GM21360 (cell line): ENCODE data around the gene NELFCD.
"Not testable (repeated sequence)": the region's sequence is repeated elsewhere in the genome, so short reads cannot be mapped to it uniquely, and the experiment has no call there.

Experiments
- ATAC-seq: cut with Tn5 transposase; IDR thresholded peaks from one replicate; pipeline ENCODE4 v1.9.1; 2021; ENCODE audit warnings: mild to moderate bottlenecking, moderate library complexity; ENCODE audit not compliant: unreplicated experiment

NELFCD gene

DNA sequence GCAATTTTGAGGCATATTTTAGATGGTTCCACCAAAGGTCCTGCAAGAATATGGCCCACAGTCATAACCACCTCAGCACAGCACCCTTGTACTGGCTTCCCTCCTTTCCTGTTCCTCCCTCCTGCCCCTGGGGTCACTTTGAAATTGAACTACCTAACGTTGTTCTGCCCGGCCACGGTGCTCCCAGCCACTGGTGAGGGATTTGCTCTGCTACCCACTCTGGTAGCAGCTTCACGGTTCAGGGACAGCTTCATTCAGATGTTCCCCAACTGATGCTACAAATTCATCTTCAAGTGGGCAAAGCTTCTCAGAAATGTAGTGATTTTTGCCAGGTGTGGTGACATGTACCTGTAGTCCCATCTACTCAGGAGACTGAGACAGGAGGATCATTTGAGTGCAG is 7.9 kb upstream of the NELFCD start:
- no peak for ATAC-seq

DNA sequence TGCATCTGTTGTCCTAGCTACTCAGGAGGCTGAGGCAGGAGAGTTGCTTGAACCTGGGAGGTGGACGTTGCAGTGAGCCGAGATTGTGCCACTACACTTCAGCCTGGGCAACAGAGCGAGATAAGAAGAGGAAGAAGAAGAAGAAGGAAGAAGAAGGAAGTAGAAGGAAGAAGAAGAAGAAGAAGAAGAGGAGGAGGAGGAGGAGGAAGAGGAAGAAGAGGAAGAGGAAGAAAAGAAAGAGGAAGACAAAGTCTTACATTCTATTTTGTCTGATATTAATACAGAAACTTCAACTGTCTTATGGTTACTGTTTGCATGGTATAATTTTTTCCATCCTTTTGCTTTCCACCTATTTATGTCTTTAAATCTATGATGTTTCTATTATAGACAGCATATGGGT is 7.2 kb upstream of the NELFCD start:
- no peak for ATAC-seq

GRCh38 chr20:58975353-58975752 is 5.7 kb upstream of the NELFCD start:
- ATAC-seq, result no peak

- ATAC-seq, result no peak
These were observed 4.9 kb upstream of the NELFCD start for GRCh38 chr20:58976061-58976730.

GRCh38 chr20:58978351-58979190 is 2.5 kb upstream of the NELFCD start:
- no peak for ATAC-seq

GRCh38 chr20:58981628-58982364 is 740 bp downstream of the NELFCD start:
- ATAC-seq, result no peak

- no peak for ATAC-seq
These were observed 1.5 kb downstream of the NELFCD start for GRCh38 chr20:58982406-58983114.

DNA sequence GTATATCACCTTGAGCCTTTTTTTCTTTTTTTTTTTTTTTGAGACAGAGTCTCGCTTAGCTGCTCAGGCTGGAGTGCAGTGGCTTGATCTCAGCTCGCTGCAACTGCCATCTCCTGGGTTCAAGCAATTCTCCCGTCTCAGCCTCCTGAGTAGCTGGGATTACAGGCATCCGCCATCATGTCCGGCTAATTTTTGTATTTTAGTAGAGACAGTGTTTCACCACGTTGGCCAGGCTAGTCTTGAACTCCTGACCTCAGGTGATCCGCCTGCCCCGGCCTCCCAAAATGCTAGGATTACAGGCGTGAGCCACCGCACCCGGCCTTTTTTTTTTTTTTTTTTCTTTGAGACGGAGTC is 2.0 kb downstream of the NELFCD start:
- not testable (repeated sequence) for ATAC-seq

- no peak for ATAC-seq
These were observed 3.6 kb downstream of the NELFCD start for GRCh38 chr20:58984691-58985090.

DNA sequence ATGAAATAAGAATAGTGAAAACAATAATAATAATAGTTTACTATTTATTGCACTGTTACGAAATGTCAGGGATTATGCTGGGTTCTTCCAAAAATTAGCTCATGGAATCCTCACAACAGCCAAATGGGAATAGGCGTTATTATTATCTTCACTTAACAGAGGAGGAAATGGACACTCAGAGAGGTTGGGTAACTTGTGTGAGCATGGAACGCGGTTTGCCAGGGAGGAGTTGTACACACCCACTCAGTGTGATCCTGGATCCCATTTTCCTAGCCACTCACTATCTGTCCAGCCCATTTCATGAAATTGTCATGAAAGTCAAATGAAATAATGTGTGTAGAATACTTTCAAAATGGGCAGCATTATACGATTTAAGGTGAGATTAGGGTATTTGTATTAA is 4.6 kb downstream of the NELFCD start:
- ATAC-seq, result no peak

DNA sequence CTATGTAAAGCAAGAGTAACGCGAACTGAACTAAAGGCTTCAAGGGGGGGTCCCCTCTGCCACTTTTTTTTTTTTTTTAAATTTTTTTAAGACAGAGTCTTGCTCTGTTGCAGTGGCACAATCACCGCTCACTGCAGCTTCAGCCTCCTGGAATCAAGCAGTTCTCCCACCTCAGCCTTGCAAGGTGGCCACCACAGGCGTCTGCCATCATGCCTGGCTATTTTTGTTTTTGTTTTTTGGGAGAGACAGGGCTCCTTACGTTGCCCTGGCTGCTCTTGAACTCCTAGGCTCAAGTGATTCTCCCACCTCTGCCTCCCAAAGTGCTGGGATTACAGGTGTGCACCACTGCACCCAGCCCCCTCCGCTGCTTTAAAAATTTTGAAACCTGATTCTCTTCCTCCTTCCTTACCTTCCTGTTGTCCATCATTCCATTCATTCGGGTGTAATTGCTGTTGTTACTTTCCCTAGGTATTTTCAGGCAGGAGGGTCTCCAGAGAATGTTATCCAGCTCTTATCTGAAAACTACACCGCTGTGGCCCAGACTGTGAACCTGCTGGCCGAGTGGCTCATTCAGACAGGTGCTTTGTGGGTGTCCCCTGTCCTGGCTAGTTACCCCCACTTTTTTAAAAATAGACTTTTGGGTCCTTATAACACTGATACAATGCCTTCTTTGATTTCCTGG is 5.4 kb downstream of the NELFCD start:
- no peak for ATAC-seq

- no peak for ATAC-seq
These were observed 6.0 kb downstream of the NELFCD start for GRCh38 chr20:58986968-58987517.

DNA sequence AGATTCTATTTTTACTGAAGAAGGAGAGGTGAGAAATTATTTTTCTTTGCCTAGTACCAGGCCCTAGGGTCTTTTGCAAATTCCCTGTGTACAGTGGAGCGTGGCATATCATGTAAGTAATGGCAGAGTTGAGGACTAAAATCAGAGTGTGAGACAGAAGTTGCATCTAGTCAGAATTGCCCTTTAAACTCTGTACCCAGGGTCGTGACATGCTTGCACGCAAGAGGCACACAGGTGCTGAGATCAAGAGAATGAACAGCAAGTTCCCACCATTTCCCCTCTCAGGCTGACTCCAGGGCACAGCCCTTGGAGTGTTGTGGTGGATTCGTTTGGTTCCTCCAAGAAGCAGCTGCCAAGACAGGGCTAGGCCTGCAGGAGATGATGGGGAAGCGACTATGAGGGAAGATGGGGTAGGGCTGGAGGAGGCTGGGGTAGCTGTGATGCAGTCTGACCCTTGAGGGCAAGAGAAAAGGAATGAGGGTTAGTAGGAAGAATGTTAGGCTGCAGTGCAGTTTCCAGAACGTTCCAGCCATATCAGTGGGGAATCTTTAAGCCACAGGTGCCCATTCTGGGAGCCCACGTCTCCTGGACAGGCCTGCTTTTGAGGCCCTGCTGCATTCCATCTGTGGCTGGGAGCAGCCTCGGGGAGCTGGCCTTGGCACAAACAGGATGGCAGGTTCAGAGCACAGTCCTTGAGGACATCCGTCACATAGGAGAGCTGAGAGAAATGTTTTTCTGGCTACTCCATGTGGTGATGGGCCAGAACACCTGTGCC is 6.9 kb downstream of the NELFCD start:
- no peak for ATAC-seq

- no peak for ATAC-seq
These were observed 7.5 kb downstream of the NELFCD start for GRCh38 chr20:58988565-58988882.

DNA sequence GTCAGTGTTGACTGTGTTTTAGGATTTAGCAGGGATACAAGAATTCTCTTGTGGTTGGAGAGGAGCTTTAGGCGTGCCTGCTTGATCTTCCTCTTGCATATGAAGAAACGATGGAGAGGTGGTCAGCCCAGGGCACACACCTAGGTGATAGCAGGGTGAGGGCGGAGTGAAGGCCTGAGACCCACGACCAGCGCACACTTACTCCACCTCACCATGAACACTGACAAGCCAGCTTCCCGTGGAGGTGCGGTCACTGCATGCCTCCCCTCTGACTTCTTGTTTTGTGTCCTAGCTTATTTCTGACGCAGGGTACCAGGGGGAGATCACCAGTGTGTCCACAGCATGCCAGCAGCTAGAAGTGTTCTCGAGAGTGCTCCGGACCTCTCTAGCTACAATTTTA is 8.1 kb downstream of the NELFCD start:
- ATAC-seq, result no peak

- no peak for ATAC-seq
These were observed 9.8 kb downstream of the NELFCD start for GRCh38 chr20:58990651-58991445.

GRCh38 chr20:58991715-58992114 is 10.7 kb downstream of the NELFCD start:
- ATAC-seq, result no peak

DNA sequence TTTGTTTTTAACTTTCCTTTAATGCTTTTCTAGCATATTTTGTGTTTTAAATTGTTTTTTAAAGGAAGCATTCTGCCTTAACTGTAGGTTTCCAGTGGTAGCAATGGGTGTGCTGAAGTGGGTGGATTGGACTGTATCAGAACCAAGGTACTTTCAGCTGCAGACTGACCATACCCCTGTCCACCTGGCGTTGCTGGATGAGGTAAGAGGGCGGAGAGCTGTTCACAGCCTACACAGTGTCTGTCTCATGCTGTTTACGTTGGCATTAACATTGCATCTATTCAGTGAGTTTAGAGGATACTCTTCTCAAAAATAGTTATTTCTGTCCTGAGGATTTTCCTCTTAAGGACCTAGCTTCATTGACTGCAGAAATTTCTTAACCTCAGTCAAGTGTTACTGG is 11.9 kb downstream of the NELFCD start:
- ATAC-seq, result no peak
